Mucosa of stomach (tissue), 1 donor: ENCODE results near the gene SMOC2.

Experiments
- H3K27me3 ChIP-seq: one replicate; pipeline ENCODE4 v1.7.0; 2013; ENCODE audit warnings: mild to moderate bottlenecking, low read length; ENCODE audit not compliant: control insufficient read depth, insufficient read depth
- H3K36me3 ChIP-seq: one replicate; pipeline ENCODE4 v1.7.0; 2013; ENCODE audit warnings: low read length; ENCODE audit not compliant: control insufficient read depth, insufficient read depth
- H3K4me1 ChIP-seq: one replicate; pipeline ENCODE4 v1.7.0; 2013; ENCODE audit warnings: mild to moderate bottlenecking, low read length; ENCODE audit not compliant: control insufficient read depth, insufficient read depth
- H3K4me3 ChIP-seq: one replicate; pipeline ENCODE4 v1.7.0; 2013; ENCODE audit warnings: low read length
- H3K9ac ChIP-seq: one replicate; pipeline ENCODE4 v1.7.0; 2013; ENCODE audit warnings: mild to moderate bottlenecking, low read length, moderate library complexity
- H3K9me3 ChIP-seq: one replicate; pipeline ENCODE4 v1.7.0; 2013; ENCODE audit warnings: mild to moderate bottlenecking, low read length, moderate library complexity; ENCODE audit not compliant: control insufficient read depth
- donor health status: Pancreatic carcinoma.

Gene SMOC2

DNA sequence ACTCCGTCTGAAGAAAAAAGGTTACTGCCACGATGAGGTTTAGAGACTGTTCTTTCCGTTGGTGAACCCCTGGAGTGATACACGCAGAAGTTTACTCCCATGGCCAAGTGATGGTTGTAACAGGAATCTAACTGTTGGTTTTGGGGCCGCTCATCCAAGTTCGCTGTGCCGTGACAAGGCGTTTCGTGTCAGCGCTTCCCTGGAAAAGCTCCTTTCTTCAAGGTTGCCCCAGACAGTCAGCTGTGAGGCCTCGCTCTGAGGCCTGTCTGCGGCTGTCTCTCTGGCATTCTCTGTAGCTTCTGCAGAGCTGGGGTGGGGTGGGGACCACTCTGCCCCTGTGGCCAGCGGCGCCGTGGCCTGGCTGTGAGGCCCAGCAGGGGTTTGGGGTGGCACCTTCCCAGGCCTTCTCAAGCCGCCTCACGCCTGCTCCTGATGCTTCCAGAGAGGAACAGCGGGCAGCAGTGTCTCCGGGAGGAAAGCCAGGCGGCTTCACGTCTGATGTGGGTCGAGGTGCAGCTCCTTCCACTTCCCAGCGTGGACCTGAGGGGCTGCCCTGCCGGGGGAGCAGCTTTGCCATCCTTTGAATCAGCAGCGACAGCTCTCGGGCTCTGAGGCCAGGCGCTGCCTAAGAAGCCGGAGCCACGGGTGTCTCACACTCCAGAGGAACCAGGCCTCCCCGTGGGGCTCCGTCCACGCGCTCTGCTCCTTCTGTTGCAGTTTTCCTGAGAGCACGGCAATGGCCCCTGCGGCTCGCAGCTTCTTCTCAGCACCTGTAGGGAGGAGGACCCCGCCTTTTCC is 76.2 kb downstream of the SMOC2 start:
- Histone ChIP-seq H3K4me1 (no peaks in the 10 kb centered on the region), H3K36me3 (no peaks in the 10 kb centered on the region), H3K9ac (no peak overlapping the region)

DNA sequence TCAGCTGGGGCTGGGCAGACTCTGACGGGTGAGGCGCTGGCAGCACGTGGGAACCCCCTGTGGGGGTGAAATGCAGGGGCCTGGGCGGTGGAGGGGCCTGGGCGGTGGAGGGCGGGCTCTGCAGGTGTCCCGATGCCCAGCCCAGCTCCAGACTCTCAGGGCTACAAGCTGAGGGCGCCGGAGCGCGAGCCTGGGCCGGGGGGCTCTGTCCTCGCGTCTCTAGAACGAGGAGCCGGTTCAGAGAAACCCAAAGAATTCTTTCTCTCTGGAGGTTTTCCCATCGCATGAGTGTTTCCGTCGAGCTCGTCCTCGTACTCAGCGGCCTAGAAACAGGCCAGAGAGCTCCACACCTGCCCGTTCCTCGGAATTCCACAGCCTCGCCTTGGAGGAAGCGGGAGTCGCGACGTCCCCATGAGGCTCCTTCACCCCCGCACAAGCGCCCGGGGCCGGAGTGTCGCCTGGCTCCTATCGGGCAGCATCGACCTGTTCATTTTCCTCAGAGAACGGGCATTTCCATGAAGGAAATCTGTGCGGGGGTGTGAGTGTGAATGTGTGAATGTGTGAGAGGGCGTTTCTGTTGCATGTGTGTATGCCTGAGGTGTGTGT is 76.9 kb downstream of the SMOC2 start:
- Histone ChIP-seq H3K4me1 (no peaks in the 10 kb centered on the region), H3K9me3 (no peaks in the 10 kb centered on the region), H3K36me3 (no peaks in the 10 kb centered on the region), H3K9ac (no peak overlapping the region), H3K27me3 (no peaks in the 10 kb centered on the region), H3K4me3 (no peak overlapping the region)

More for the DNA sequence above, 76.2 kb downstream of the SMOC2 start:
- Histone ChIP-seq H3K27me3 (peaks cover under 1% of the 10 kb centered on the region), H3K9me3 (no peaks in the 10 kb centered on the region), H3K4me3 (no peak overlapping the region)

DNA sequence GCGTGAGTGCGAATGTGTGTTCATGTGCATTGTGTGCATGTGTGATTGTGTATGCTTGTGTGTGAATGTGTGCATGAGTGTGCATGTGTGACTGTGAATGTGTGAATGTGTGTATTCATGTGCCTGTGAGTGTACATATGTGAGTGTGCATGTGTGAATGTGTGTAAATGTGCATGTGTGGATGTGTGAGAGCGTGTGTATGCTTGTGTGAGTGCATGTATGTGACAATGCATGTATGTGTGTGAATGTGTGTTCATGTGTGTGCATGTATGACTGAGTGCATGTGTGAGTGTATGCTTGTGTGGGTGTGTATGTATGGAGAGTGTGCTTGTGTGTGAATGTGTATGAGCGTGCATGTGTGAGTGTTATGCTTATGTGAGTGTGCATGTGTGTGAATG is 77.4 kb downstream of the SMOC2 start:
- H3K4me3 ChIP-seq: no peak overlapping the region
- no peaks in the 10 kb centered on the region for H3K9me3 ChIP-seq
- no peaks in the 10 kb centered on the region for H3K36me3 ChIP-seq
- H3K4me1 ChIP-seq: no peaks in the 10 kb centered on the region
- no peak overlapping the region for H3K9ac ChIP-seq
- H3K27me3 ChIP-seq: no peaks in the 10 kb centered on the region

DNA sequence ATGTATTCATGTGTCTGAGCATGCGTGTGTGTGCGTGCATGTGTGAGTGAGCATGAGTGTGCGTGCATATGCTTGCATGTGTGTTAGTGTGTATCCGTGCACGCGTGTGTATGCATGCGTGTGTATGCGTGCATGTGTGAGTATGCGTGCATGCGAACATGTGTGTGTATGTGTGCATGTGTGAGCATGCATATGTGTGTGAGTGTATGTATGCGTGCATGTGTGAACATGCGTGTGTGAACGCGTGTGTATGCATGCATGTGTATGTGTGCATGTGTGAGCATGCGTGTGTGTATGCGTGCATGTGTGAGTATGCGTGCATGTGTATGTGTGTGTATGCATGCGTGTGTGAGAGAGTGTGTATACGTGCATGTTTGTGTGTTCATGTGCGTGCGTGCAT is 77.9 kb downstream of the SMOC2 start:
- H3K36me3 ChIP-seq: no peaks in the 10 kb centered on the region
- H3K4me3 ChIP-seq: no peak overlapping the region
- no peak overlapping the region for H3K9ac ChIP-seq
- no peaks in the 10 kb centered on the region for H3K9me3 ChIP-seq
- H3K27me3 ChIP-seq: no peaks in the 10 kb centered on the region
- H3K4me1 ChIP-seq: no peaks in the 10 kb centered on the region

DNA sequence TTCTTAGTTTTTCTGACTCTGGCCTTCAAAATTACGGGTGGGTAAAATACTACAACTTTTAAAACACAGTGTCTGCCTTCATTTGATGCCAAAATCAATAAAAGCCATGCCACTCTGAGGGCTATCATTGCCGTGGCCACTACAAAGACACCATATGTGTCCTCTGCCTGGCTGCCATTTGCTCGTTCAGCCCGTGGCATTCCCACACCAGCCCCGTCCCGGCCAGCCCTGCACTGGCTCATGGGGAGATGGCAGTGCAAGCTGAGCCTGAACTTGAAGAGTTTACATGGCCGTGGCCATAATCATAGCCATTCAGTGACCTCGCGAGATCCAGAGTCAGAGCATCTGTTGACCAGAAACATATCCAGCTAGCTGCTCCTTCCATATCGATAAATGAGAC is 79.2 kb downstream of the SMOC2 start:
- Histone ChIP-seq H3K9ac (no peak overlapping the region), H3K36me3 (no peaks in the 10 kb centered on the region), H3K9me3 (no peaks in the 10 kb centered on the region), H3K4me3 (no peak overlapping the region), H3K4me1 (no peaks in the 10 kb centered on the region), H3K27me3 (no peaks in the 10 kb centered on the region)

DNA sequence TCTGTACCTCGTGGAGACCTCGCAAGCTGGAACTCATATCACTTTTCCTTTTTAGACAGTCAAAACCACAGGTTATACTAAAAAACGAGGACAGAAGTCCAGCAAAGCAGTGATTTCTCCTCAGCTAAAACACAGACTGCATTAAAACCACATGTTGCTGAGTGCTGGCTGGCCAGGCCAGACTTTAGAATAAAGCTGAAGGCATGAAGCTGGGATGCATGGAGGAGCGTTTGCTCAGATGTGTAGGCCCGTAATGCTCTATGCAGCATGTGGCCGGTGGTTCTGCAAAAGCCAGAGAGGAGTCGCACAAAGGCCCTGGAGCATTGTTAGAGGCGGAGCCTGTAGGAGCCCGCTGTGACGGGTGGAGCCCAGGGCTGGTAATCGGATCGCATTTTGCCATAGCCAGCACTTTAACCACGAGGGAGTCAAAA is 83.6 kb downstream of the SMOC2 start:
- H3K4me1 ChIP-seq: no peaks in the 10 kb centered on the region
- H3K4me3 ChIP-seq: no peak overlapping the region
- H3K27me3 ChIP-seq: no peaks in the 10 kb centered on the region
- H3K36me3 ChIP-seq: no peaks in the 10 kb centered on the region
- H3K9me3 ChIP-seq: no peaks in the 10 kb centered on the region
- no peak overlapping the region for H3K9ac ChIP-seq

DNA sequence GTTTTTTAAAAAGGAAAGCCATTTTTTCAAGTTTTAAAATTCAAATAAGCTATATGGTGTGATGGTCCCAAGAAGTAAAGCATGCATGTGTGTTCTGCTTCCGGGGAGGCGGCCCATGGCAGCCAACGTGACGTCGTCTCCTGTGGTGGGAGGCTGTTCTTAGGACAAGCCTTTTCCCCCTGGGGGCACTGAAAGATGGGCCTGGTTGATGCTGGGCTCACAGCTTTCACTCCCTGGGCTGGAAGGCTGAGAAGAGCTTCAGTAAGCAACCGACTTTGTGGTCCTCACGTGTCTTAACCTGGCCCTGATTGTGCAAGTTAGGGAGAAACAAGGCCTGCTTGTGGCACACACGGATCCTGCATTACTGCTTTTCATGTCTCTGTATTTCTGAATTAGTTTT is 84.1 kb downstream of the SMOC2 start:
- no peaks in the 10 kb centered on the region for H3K4me1 ChIP-seq
- H3K36me3 ChIP-seq: no peaks in the 10 kb centered on the region
- H3K27me3 ChIP-seq: no peaks in the 10 kb centered on the region
- H3K9ac ChIP-seq: no peak overlapping the region
- H3K9me3 ChIP-seq: no peaks in the 10 kb centered on the region
- H3K4me3 ChIP-seq: no peak overlapping the region

DNA sequence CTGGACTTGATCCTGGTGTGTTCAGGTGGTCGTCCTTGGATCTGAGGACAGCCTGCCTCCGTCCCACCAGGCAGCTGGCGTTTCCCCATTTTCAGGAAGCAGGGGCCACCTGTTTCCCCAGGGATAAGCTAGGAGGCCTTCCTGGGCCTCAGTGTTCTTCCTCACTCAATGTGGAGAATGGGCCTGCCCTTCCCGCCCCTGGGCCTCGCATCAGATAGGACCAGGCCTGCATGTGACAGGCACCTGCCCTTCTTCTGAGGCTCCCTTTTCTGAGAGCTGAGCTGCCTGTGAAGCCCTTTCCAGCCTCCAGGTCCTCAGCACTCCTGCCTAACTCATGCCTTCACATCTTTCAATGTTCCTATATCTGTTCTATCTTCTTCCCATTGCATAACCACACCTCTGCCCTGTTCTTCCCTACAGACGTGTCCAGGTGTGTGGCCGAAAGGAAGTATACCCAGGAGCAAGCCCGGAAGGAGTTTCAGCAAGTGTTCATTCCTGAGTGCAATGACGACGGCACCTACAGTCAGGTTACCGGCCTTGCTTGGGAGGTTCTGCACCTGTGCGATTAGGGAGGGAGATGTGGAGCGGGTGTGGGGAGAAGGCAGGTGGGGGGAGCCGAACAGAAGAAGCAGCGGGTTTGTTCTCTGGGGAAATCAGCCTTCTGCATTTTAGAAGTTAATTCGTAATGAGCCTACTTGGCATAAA is 85.1 kb downstream of the SMOC2 start:
- H3K36me3 ChIP-seq: no peaks in the 10 kb centered on the region
- no peak overlapping the region for H3K4me3 ChIP-seq
- no peaks in the 10 kb centered on the region for H3K27me3 ChIP-seq
- H3K9me3 ChIP-seq: no peaks in the 10 kb centered on the region
- H3K9ac ChIP-seq: no peak overlapping the region
- H3K4me1 ChIP-seq: no peaks in the 10 kb centered on the region

DNA sequence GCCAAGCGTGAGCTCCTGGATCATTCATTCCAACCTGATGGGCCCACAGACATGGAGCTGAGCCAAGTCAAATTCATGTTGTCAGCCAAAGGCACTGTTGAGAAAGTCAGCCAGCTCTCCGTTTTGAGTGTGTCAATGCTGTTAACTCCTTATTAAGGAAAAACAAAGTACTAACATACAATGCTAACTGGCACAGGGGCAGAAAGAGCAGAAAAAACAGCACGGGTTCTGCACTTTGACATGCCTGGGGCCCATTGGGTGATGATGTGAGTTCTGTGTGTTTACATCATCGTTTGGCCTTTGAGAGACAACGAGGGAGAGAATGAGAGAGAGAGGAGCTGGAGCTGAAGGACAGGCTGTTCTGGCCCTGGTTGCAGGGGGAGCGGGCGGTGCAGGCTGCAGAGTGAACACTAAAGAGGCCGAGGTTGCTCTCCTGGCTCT is 85.9 kb downstream of the SMOC2 start:
- H3K36me3 ChIP-seq: no peaks in the 10 kb centered on the region
- H3K9ac ChIP-seq: no peak overlapping the region
- no peaks in the 10 kb centered on the region for H3K27me3 ChIP-seq

DNA sequence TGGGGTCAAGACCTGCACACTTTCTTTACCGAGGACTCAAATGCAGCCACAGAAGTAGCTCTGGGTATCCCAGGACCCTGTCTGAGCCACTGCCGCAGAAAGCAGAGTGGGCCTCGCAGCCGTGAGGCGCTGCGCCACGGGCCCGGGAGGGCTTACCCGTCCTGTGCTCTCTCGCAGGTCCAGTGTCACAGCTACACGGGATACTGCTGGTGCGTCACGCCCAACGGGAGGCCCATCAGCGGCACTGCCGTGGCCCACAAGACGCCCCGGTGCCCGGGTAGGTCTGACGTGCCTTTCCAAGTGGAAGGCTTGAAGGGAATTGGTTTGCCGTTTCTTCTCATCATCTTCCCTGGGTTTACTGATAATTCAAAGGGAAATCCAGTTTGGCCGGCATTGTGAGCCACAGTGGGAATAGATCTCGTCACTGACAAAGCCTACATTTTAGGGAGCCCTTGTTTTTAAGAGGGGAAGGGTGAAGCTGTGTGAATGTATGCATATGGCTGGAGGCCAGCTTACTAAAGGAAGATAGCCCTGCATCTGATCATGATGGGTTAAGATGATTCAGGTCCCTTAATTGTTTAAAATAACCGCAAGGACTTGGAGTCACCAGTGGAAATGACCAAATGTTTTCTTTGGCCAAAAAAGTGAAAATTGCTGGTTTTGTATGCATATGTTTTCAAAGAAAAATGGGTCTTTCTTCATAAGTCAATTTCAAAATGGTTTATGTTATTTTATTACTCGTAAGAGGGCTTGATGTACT is 86.6 kb downstream of the SMOC2 start:
- Histone ChIP-seq H3K36me3 (no peaks in the 10 kb centered on the region), H3K4me1 (no peaks in the 10 kb centered on the region), H3K9me3 (no peaks in the 10 kb centered on the region), H3K27me3 (no peaks in the 10 kb centered on the region), H3K9ac (no peak overlapping the region), H3K4me3 (no peak overlapping the region)

More for the DNA sequence above, 85.9 kb downstream of the SMOC2 start:
- Histone ChIP-seq H3K4me3 (no peak overlapping the region), H3K9me3 (no peaks in the 10 kb centered on the region), H3K4me1 (no peaks in the 10 kb centered on the region)

DNA sequence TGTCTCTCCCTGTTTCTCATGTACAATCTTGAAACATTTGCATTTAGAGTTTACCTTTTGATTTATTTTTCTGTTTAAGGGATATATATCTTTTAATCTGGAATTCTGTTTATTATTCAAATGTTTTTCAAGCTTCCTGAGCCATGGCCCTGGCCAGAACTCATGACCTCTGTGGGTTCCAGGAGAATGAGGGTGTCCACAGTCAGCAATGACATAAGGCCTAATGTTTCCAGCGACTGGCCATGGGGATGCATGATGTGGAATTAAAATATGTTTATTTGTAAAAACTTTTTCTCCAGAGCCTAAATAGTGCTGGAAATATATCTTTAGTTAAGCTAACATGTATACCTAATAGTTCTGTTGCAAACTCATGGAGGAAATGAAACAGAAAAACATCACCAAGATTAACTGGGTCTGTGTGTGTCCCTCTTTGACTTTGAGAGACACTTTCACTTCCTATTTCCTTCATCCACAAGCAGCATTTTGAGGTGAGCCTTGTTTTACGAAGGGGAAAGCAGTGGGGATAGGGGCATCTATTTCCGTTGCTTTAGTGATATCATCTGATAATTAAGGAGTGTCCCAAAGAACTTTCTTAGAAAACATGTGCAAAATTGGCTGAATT is 87.6 kb downstream of the SMOC2 start:
- Histone ChIP-seq H3K27me3 (no peaks in the 10 kb centered on the region), H3K4me1 (no peaks in the 10 kb centered on the region), H3K36me3 (no peaks in the 10 kb centered on the region), H3K9ac (no peak overlapping the region), H3K9me3 (no peaks in the 10 kb centered on the region), H3K4me3 (no peak overlapping the region)
